SK-MEL-5 (cell line): ENCODE measurements around the gene CAMK2G. TPM values are rescaled to one million over a fixed set of nuclear protein-coding genes. Genes with fewer than 3 reads are reported as not detected.

Experiments used
- DNase-seq: peaks from one replicate; pipeline ENCODE4 v3.0.0-alpha.2; 2016; ENCODE audit warnings: low read depth, low spot score
- in situ Hi-C: cut with HindIII; loops from 2 replicates; pipeline ENCODE4 v1.10.0; 2016; ENCODE audit warnings: low sequenced_read_pairs, high pct_unique_total_duplicates, low pct_unique_long_range_greater_than_20kb
- total RNA-seq: library from RNA; depleted of rRNA; stranded (reverse); fragments of >200 nt; shearing (Covaris generic); gene quantifications from 2 replicates; pipeline ENCODE4 v1.2.3, GENCODE V29; 2014

CAMK2G gene
- total RNA-seq, 1 experiment from 2014 or later = 8.9 TPM

- in situ Hi-C loops = no loop called here
- no peak for DNase-seq
Observed at GRCh38 chr10:73871295-73872189, 2.8 kb downstream of the CAMK2G start.

DNA sequence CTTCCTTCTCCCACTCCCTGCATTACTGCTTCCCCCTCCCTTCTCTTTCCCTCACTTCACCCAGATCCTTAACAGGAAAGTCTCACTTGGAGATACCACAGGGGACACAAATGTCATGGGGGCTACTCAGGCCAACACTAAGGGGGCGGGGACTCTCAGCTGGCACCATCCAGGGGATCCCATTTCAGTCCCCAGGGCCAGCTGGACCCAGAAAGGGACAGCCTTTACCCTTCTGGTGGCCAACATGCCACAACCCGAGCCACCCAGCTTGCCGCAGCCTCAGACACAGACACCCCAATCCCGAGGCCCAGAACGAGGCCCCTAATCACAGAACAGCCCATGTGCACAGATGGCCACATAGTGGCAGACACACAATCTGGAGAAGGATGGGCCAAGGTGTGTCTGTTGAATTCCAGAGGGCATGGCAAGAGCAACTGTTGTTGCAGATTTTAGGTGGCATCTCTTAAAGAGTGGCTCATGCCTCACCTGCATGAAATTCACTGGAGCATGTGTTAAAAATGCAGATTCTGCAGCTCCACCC is 5.6 kb downstream of the CAMK2G start:
- no peak for DNase-seq
- in situ Hi-C loops = no loop called here

GRCh38 chr10:73867871-73868631 is 6.3 kb downstream of the CAMK2G start:
- DNase-seq = no peak
- in situ Hi-C loops = no loop called here

- DNase-seq = no peak
- in situ Hi-C loops = no loop called here
Observed at GRCh38 chr10:73867126-73867807, 7.1 kb downstream of the CAMK2G start.

DNA sequence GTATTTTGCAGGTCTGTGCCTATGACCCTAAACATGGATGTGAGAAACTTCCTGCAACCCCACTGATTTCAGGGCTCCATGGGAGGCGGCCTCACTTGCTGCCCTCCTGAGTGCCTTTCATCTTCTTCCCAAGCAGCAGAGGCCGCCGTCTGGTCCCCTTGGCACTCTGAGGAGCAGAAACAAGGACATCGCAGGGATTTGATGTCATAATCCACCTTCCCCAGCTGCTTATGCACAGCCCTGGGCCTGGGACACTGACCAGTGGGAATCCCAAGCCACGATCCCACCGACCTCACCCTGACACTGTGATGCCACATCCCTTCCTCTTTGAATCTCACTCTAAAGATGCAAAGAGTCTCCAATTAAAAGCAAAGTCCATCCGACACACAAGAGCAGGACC is 7.7 kb downstream of the CAMK2G start:
- DNase-seq = no peak
- in situ Hi-C loops = no loop called here

GRCh38 chr10:73865459-73866442 is 8.6 kb downstream of the CAMK2G start:
- in situ Hi-C loops = no loop called here
- no peak for DNase-seq

GRCh38 chr10:73865107-73865458 is 9.3 kb downstream of the CAMK2G start:
- no peak for DNase-seq
- in situ Hi-C loops = no loop called here

DNA sequence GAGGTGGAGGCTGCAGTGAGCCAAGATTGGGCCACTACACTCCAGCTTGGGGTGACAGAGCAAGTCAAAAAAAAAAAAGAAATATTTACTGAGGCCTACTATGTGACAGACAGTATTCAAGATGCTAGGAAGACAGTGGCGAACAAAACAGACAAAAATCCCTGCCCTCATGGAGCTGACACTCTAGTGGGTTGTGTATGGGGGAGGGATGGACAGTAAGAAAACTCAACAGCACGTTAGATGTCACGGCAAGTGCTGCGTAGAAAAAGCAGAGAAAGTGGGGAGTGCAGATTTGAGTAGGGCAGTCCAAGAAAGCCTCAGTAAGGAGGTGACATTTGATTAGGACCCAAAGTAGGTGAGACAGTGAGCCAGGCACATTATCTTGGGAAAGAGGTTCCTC is 10.1 kb downstream of the CAMK2G start:
- in situ Hi-C loops = no loop called here
- DNase-seq = no peak

- DNase-seq = no peak
- in situ Hi-C loops = no loop called here
Observed at GRCh38 chr10:73863039-73863817, 11.1 kb downstream of the CAMK2G start.

- in situ Hi-C loops = no loop called here
Observed at GRCh38 chr10:73862011-73862410, 12.3 kb downstream of the CAMK2G start.

GRCh38 chr10:73859784-73860491 is 14.4 kb downstream of the CAMK2G start:
- in situ Hi-C loops = no loop called here
- no peak for DNase-seq

More at GRCh38 chr10:73862011-73862410, 12.3 kb downstream of the CAMK2G start:
- no peak for DNase-seq

DNA sequence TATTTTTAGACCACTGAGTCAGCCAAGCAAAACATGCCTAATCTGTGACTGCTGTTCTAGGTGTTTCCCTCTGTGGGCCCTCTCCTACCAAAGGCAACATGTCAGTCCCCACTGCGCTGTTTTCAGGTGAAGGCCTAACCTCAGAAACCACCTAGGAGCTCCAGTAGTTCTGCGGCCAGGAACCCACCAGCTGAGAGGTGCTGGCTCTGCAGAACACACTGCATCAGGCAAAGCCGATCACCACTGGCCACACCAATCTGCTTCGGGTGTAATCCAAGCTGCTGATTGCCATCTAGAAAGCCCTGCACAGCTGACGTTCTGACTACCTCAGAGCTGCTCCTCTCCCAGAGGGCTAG is 14.9 kb downstream of the CAMK2G start:
- in situ Hi-C loops = no loop called here
- no peak for DNase-seq

DNA sequence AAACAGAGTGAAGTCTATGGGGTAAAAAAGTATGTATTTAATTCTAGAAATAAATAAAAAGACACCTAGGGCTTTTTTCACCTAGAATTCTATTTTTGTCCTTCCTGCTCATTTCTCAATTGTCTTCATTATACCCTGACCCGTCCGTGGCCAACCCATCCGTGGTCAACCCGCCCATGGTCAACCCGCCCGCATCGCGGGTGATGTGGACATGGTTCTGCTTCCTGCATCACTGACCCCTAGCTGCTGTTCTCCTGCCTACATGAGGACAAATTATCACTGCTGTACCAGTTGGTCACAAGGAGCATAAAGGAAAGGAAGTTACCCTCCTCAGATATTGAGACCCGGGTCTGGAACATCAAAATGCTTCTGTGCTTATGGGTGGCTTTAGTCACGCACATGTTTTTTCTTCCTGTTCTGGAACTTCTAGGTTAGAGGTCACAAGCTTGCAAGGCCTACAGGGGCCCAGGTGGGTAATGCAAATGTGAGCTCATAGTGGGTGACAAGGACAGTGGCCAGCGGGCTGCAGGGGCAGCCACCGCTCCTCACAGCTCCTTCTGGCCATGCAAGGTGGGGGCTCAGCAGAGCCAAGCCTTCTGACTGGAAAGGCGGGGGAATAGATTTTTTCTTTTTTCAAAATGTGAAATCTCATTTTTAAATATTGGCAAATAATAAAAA is 15.5 kb downstream of the CAMK2G start:
- DNase-seq = no peak
- in situ Hi-C loops = no loop called here

DNA sequence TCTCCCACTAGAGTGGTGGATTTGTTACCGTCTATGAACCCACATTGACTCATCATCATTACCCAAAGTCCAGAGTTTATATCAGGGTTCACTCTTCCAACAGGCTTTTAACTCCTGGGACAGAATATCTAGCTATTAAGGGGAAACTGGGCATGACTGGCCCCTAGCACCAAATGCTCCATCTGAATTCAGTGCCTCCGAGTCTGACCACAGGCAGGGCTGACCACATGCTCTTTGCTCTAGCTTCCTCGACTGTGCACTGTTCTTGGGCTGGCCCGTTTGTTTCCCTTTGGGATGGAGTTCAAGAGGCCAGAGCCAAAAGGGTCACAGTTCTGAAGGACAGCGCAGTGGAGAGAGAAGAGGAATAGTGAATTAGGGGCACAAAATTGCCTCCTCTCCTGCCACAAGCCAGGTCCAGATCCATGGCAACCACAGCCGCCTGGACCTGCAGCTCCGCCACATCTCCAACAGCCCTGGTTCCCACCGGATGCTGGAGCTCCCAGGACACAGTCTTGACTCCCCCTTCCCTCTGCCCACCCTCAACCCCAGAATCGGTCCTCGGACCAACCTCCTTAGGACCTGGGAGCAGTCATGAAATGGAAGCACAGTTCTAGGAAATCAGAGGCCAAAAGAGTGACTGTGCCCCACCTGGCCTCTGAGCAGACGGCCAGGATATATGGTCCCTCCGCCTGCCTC is 16.2 kb downstream of the CAMK2G start:
- in situ Hi-C loops = no loop called here
- no peak for DNase-seq

DNA sequence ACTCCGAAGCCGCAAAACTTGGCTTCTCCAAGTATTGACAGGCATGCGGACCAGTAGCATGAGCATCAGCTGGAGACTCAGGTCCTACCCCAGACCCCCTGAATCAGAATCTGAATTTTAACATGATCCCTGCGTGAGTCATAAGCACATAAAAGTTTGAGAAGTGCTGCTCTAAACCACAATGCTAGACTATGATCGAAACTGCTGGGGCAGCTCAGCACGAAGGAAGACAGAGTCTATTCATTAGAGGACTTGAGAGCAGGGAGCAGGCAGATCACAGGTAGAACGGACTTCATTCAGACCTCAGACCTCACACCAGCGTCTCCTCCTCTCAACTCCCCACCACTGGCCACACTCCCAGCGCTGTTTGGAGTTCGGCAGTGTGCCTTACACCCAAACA is 16.9 kb downstream of the CAMK2G start:
- peak; percentile 26 for DNase-seq
- in situ Hi-C loops = no loop called here
